GM12878 (cell line): ENCODE data around the gene DPYSL4. TPM values are rescaled to one million over a fixed set of nuclear protein-coding genes. Genes with fewer than 3 reads are reported as not detected.

ENCODE experiments used
- ATAC-seq: fragments of 200-7000 bp; cut with Tn5 transposase; 3 replicates; pipeline ENCODE4 v1.9.1; 2020; ENCODE audit warnings: mild to moderate bottlenecking, moderate library complexity
- BruUV-seq: library from RNA; stranded (reverse); fragments of 400-500 nt; replicated peaks from 2 replicates; lab custom pipeline; 2021; lab: Mats Ljungman, UMichigan
- CTCF ChIA-PET: fragments of 300-600 bp; sonication (Branson Sonifier 250); formaldehyde crosslinking; extraction: SDS; loops from one replicate; lab custom pipeline; 2021; ENCODE audit warnings: inconsistent platforms; lab: Yijun Ruan, JAX
- POLR2A ChIA-PET: fragments of 350-600 bp; formaldehyde crosslinking; extraction: SDS; loops from one replicate; lab custom pipeline; 2021; ENCODE audit warnings: inconsistent platforms; lab: Charles Lee
- RAD21 ChIA-PET: fragments of 300-600 bp; sonication (Branson Sonifier 250); formaldehyde crosslinking; loops from one replicate; lab custom pipeline; 2023; ENCODE audit warnings: antibody characterized with exemption; ENCODE audit not compliant: unreplicated experiment; lab: Charles Lee
- SMC1A ChIA-PET: fragments of 300-600 bp; sonication (Branson Sonifier 250); formaldehyde crosslinking; loops from one replicate; lab custom pipeline; 2023; ENCODE audit not compliant: unreplicated experiment, uncharacterized antibody; lab: Charles Lee
- DNase-seq: peaks from one replicate; pipeline ENCODE4 v3.0.0-alpha.2; 2011; ENCODE audit warnings: low read depth, low spot score
- FAIRE-seq: peaks from 3 replicates; lab custom pipeline; 2011; peaks lifted over from hg19 to GRCh38; lab: Jason Lieb, UNC
- H2AFZ ChIP-seq: 2 replicates; pipeline ENCODE4 v1.6.0; 2011; ENCODE audit warnings: low read depth, low read length, control low read depth; ENCODE audit not compliant: control insufficient read depth
- H3K27ac ChIP-seq: 2 replicates; pipeline ENCODE4 v1.5.1; 2011; ENCODE audit warnings: control low read depth; ENCODE audit not compliant: control insufficient read depth, insufficient read depth
- H3K27me3 ChIP-seq, 2 experiments: replicated peaks in 1 of 2; 2 replicates each; pipeline versions ENCODE4 v1.6.0 to v1.6.1; 2011; ENCODE audit warnings: low read length in 1 of 2; ENCODE audit not compliant: control insufficient read depth in 2 of 2, insufficient read depth in 2 of 2
- H3K36me3 ChIP-seq, 2 experiments: 2 replicates each; pipeline ENCODE4 v1.5.1; 2011; ENCODE audit warnings: low read length in 1 of 2; ENCODE audit not compliant: control insufficient read depth in 2 of 2, insufficient read depth in 2 of 2
- H3K4me1 ChIP-seq: 2 replicates; pipeline ENCODE4 v1.6.1; 2011; ENCODE audit warnings: mild to moderate bottlenecking, low read length, moderate library complexity, mixed read lengths; ENCODE audit not compliant: control insufficient read depth, insufficient read depth
- H3K4me2 ChIP-seq: 2 replicates; pipeline ENCODE4 v1.6.0; 2011; ENCODE audit warnings: control low read depth; ENCODE audit not compliant: control insufficient read depth, insufficient read depth
- H3K4me3 ChIP-seq: fragments of 200-600 bp; sonication (generic); 2 replicates; pipeline ENCODE4 v1.5.1; 2016
- H3K79me2 ChIP-seq: 2 replicates; pipeline ENCODE4 v1.6.0; 2011; ENCODE audit warnings: low read length; ENCODE audit not compliant: control insufficient read depth, insufficient read depth
- H3K9ac ChIP-seq: 2 replicates; pipeline ENCODE4 v1.8.0; 2011; ENCODE audit warnings: low read length, control low read depth, mixed read lengths; ENCODE audit not compliant: control insufficient read depth, insufficient read depth
- H3K9me3 ChIP-seq: replicated peaks from 3 replicates; pipeline ENCODE4 v1.5.1; 2011; ENCODE audit warnings: mild to moderate bottlenecking, low read length; ENCODE audit not compliant: control insufficient read depth, insufficient read depth
- H4K20me1 ChIP-seq: 2 replicates; pipeline ENCODE4 v1.6.0; 2011; ENCODE audit not compliant: control insufficient read depth, insufficient read depth
- BRCA1 ChIP-seq: IDR thresholded peaks from 2 replicates; pipeline ENCODE4 v1.6.1; 2011; ENCODE audit warnings: low read depth, low read length, improper control_type of control experiment
- CHD1 ChIP-seq: IDR thresholded peaks from 2 replicates; pipeline ENCODE4 v1.6.1; 2012; ENCODE audit warnings: low read depth, low read length, improper control_type of control experiment
- CREB1 ChIP-seq: IDR thresholded peaks from 2 replicates; pipeline ENCODE4 v1.6.1; 2012; ENCODE audit warnings: low read depth, mild to moderate bottlenecking, inconsistent platforms
- ETV6 ChIP-seq, 2 experiments: fragments of 450-650 bp in 1 of 2; IDR thresholded peaks in 1 of 2; conservative IDR thresholded peaks in 1 of 2; 2 replicates each; pipeline ENCODE4 v1.6.1; 2014; ENCODE audit warnings: antibody characterized with exemption in 1 of 2, borderline replicate concordance in 1 of 2, low read depth in 1 of 2, mild to moderate bottlenecking in 1 of 2, moderate library complexity in 1 of 2
- IRF4 ChIP-seq: IDR thresholded peaks from 2 replicates; pipeline ENCODE4 v1.6.1; 2011; ENCODE audit warnings: low read depth, low read length
- NBN ChIP-seq: fragments of 450-650 bp; IDR thresholded peaks from 2 replicates; pipeline ENCODE4 v1.6.1; 2016
- NFXL1 ChIP-seq: fragments of 450-650 bp; IDR thresholded peaks from 2 replicates; pipeline ENCODE4 v1.6.1; 2017; ENCODE audit warnings: antibody characterized with exemption, mild to moderate bottlenecking, borderline replicate concordance
- SMARCA5 ChIP-seq: fragments of 450-650 bp; IDR thresholded peaks from 2 replicates; pipeline ENCODE4 v1.6.1; 2017; ENCODE audit warnings: mild to moderate bottlenecking
- SPI1 ChIP-seq: IDR thresholded peaks from 2 replicates; pipeline ENCODE4 v1.6.1; 2011; ENCODE audit warnings: low read depth, mild to moderate bottlenecking, low read length, moderate library complexity, borderline replicate concordance; ENCODE audit not compliant: insufficient read depth
- SUZ12 ChIP-seq: fragments of 200-600 bp; sonication (generic); IDR thresholded peaks from one replicate; pipeline ENCODE4 v1.6.1; 2018; ENCODE audit warnings: antibody characterized with exemption, mild to moderate bottlenecking; ENCODE audit not compliant: unreplicated experiment
- TCF3 ChIP-seq: IDR thresholded peaks from 2 replicates; pipeline ENCODE4 v1.6.1; 2012; ENCODE audit warnings: low read depth, mild to moderate bottlenecking, low read length, borderline replicate concordance; ENCODE audit not compliant: insufficient read depth
- WGBS: methylation state at CpG from one replicate; pipeline ENCODE4 v1.1.6; 2016; ENCODE audit warnings: low lambda C conversion rate; ENCODE audit not compliant: insufficient replicate concordance, insufficient coverage; ENCODE audit errors: missing lambda C conversion rate; 5-methylcytosine and 5-hydroxymethylcytosine counted together
- in situ Hi-C: fragments of 300-500 bp; cut with MboI; formaldehyde crosslinking; loops from 9 replicates; pipeline ENCODE4 v1.14.3; 2018; ENCODE audit warnings: mixed read lengths
- intact Hi-C: fragments of 100-400 bp; cut with micrococcal nuclease; formaldehyde crosslinking; loops from one replicate; pipeline ENCODE4 v1.14.2; 2022; ENCODE audit not compliant: unreplicated experiment
- polyA plus RNA-seq, 11 experiments: library from polyadenylated mRNA; depleted of rRNA in 4 of 11; unstranded in 6 of 11; stranded (reverse) in 5 of 11; fragments of >200 nt; fragmentation: Nextera tagmentation in 4 of 11; fragmentation: Illumina TruSeq in 1 of 11; extraction: Ambion mirVana in 4 of 11; extraction: Trizol in 1 of 11; gene quantifications; 1 replicate in 1 of 11; 2 replicates in 10 of 11; pipeline versions ENCODE4 v1.2.1 to v1.2.3, GENCODE V29; 2011 to 2016; ENCODE audit warnings: inconsistent platforms in 2 of 11, missing spikeins in 2 of 11, low read depth in 1 of 11
- total RNA-seq, 4 experiments: library from RNA; depleted of rRNA in 3 of 4; stranded (reverse); fragments of >200 nt in 3 of 4; fragmentation: Illumina TruSeq in 1 of 4; extraction: Trizol in 1 of 4; gene quantifications; 2 replicates each; pipeline versions ENCODE4 v1.2.1 to v1.2.3, GENCODE V29; 2013 to 2021
- TF ChIP-seq, protein P1 (sequence below): IDR thresholded peaks from 2 replicates; pipeline ENCODE4 v1.6.1; 2012; ENCODE audit warnings: improper control_type of control experiment, low read depth, low read length; ENCODE audit not compliant: insufficient replicate concordance
- TF ChIP-seq, protein P2 (sequence below): fragments of 450-650 bp; IDR thresholded peaks from 2 replicates; pipeline ENCODE4 v1.6.1; 2017; ENCODE audit warnings: mild to moderate bottlenecking
- TF ChIP-seq, protein P3 (sequence below): fragments of 450-650 bp; formaldehyde crosslinking; IDR thresholded peaks from 2 replicates; pipeline ENCODE4 v1.5.0; 2022; ENCODE audit warnings: mild to moderate bottlenecking, missing genetic modification characterization

Gene DPYSL4
- total and polyA plus RNA-seq, 10 of the 15 experiments (the other 5 are each of a cell fraction or from before 2014, with no cell fraction given) = 0.10 to 0.21 TPM; not detected in 8

DNA sequence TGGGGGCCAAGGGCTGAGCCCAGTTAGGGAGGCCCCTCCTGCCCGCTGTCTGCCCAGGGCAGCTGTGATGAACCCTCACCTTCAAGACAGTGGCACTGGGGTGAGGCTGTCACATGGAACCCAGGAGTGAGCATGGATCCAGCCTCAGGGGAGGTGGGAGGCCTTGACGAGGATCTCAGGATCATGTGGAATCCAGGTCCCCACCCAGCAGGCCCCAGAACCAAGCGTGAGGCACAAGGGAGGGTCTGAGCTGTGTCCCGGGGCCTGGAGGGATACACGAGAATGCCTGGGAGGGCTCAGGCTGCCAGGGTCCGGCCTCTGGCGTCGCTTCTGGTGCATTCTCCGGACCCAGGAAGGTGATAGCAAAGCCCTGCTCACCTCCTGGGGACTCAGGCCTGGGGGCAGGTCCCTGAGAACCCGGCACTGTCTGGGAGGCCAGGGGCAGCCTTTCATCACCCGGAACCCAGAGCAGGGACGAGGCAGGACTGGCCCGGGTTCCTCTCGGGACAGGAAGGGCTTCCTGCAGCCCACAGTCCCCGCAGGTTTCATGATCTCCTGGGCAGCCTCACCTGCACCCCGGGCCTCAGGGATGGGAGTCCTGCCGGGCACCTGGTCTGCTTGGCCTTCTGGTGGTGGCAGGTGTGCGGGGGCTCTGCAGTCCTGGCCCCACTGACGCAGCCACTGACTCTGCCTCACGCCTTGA lies 17.5 kb downstream of the DPYSL4 start:
- no peak overlapping the region for H3K4me3 ChIP-seq
- in situ Hi-C loops (no loop called here), intact Hi-C loops (no loop called here)
- H2AFZ ChIP-seq = no peak overlapping the region
- no peak overlapping the region for H3K27ac ChIP-seq
- ChIA-PET POLR2A (no interaction called here), CTCF (no interaction called here), SMC1A (no interaction called here), RAD21 (no interaction called here)
- H3K9ac ChIP-seq = no peak overlapping the region
- H3K79me2 ChIP-seq = no peaks in the 10 kb centered on the region
- FAIRE-seq (no peak), DNase-seq (no peak), ATAC-seq (no peak)
- H3K4me2 ChIP-seq = no peak overlapping the region
- no peaks in the 10 kb centered on the region for H3K9me3 ChIP-seq
- H3K27me3 ChIP-seq = no peaks in the 10 kb centered on the region
- H3K36me3 ChIP-seq = no peaks in the 10 kb centered on the region
- WGBS = 29% methylated on average over 18 of the region's 20 CpGs
- no TSS peak for BruUV-seq
- no peaks in the 10 kb centered on the region for H3K4me1 ChIP-seq
- H4K20me1 ChIP-seq = no peaks in the 10 kb centered on the region
- TF ChIP-seq CHD1 (no peak), NBN (no peak), ETV6 (conservative IDR thresholded peaks at IDR 0.05 in 1 of 2, IDR thresholded peaks at IDR 0.05 in 1 of 2; ENCODE audit: borderline replicate concordance in 1 of 2, low read depth in 1 of 2) (no peak), SUZ12 (no peak), SPI1 (no peak), SMARCA5 (no peak), TCF3 (no peak), NFXL1 (no peak), IRF4 (no peak), CREB1 (no peak), BRCA1 (no peak)
- TF ChIP-seq, protein P1, sequence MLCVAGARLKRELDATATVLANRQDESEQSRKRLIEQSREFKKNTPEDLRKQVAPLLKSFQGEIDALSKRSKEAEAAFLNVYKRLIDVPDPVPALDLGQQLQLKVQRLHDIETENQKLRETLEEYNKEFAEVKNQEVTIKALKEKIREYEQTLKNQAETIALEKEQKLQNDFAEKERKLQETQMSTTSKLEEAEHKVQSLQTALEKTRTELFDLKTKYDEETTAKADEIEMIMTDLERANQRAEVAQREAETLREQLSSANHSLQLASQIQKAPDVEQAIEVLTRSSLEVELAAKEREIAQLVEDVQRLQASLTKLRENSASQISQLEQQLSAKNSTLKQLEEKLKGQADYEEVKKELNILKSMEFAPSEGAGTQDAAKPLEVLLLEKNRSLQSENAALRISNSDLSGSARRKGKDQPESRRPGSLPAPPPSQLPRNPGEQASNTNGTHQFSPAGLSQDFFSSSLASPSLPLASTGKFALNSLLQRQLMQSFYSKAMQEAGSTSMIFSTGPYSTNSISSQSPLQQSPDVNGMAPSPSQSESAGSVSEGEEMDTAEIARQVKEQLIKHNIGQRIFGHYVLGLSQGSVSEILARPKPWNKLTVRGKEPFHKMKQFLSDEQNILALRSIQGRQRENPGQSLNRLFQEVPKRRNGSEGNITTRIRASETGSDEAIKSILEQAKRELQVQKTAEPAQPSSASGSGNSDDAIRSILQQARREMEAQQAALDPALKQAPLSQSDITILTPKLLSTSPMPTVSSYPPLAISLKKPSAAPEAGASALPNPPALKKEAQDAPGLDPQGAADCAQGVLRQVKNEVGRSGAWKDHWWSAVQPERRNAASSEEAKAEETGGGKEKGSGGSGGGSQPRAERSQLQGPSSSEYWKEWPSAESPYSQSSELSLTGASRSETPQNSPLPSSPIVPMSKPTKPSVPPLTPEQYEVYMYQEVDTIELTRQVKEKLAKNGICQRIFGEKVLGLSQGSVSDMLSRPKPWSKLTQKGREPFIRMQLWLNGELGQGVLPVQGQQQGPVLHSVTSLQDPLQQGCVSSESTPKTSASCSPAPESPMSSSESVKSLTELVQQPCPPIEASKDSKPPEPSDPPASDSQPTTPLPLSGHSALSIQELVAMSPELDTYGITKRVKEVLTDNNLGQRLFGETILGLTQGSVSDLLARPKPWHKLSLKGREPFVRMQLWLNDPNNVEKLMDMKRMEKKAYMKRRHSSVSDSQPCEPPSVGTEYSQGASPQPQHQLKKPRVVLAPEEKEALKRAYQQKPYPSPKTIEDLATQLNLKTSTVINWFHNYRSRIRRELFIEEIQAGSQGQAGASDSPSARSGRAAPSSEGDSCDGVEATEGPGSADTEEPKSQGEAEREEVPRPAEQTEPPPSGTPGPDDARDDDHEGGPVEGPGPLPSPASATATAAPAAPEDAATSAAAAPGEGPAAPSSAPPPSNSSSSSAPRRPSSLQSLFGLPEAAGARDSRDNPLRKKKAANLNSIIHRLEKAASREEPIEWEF = no peak
- TF ChIP-seq, protein P2, sequence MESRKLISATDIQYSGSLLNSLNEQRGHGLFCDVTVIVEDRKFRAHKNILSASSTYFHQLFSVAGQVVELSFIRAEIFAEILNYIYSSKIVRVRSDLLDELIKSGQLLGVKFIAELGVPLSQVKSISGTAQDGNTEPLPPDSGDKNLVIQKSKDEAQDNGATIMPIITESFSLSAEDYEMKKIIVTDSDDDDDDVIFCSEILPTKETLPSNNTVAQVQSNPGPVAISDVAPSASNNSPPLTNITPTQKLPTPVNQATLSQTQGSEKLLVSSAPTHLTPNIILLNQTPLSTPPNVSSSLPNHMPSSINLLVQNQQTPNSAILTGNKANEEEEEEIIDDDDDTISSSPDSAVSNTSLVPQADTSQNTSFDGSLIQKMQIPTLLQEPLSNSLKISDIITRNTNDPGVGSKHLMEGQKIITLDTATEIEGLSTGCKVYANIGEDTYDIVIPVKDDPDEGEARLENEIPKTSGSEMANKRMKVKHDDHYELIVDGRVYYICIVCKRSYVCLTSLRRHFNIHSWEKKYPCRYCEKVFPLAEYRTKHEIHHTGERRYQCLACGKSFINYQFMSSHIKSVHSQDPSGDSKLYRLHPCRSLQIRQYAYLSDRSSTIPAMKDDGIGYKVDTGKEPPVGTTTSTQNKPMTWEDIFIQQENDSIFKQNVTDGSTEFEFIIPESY = no peak
- TF ChIP-seq, protein P3, sequence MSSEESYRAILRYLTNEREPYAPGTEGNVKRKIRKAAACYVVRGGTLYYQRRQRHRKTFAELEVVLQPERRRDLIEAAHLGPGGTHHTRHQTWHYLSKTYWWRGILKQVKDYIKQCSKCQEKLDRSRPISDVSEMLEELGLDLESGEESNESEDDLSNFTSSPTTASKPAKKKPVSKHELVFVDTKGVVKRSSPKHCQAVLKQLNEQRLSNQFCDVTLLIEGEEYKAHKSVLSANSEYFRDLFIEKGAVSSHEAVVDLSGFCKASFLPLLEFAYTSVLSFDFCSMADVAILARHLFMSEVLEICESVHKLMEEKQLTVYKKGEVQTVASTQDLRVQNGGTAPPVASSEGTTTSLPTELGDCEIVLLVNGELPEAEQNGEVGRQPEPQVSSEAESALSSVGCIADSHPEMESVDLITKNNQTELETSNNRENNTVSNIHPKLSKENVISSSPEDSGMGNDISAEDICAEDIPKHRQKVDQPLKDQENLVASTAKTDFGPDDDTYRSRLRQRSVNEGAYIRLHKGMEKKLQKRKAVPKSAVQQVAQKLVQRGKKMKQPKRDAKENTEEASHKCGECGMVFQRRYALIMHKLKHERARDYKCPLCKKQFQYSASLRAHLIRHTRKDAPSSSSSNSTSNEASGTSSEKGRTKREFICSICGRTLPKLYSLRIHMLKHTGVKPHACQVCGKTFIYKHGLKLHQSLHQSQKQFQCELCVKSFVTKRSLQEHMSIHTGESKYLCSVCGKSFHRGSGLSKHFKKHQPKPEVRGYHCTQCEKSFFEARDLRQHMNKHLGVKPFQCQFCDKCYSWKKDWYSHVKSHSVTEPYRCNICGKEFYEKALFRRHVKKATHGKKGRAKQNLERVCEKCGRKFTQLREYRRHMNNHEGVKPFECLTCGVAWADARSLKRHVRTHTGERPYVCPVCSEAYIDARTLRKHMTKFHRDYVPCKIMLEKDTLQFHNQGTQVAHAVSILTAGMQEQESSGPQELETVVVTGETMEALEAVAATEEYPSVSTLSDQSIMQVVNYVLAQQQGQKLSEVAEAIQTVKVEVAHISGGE = no peak
